Stimulated activated CD8-positive, alpha-beta memory T cell treated with anti-CD3 and anti-CD28 coated beads, Interleukin-7, amount 100 ng/mL, for 24 hours (primary cell): ENCODE results near the gene SLF2.
A peak's percentile ranks its signal among the peaks of the same experiment; 100 is the strongest.

ENCODE experiments used
- DNase-seq: peaks from one replicate; pipeline ENCODE4 v3.0.0-alpha.2; 2020; ENCODE audit warnings: low read depth

SLF2 gene

GRCh38 chr10:100912605-100913469, at the start of gene SLF2:
Gene SLF2 (plus strand): TSS chr10:100912963. CDS start chr10:100913111, 148 bp downstream.
- peak; percentile 76 for DNase-seq

- no peak for DNase-seq
Observed at GRCh38 chr10:100863433-100863832, 49.3 kb upstream of the SLF2 start.

- no peak for DNase-seq
Observed at GRCh38 chr10:100864036-100864885, 48.5 kb upstream of the SLF2 start.

GRCh38 chr10:100864978-100865377, 47.8 kb upstream of the SLF2 start:
- no peak for DNase-seq

- no peak for DNase-seq
Observed at GRCh38 chr10:100866010-100866409, 46.8 kb upstream of the SLF2 start.

GRCh38 chr10:100866575-100867098, 46.1 kb upstream of the SLF2 start:
- no peak for DNase-seq

GRCh38 chr10:100867261-100867963, 45.4 kb upstream of the SLF2 start:
- no peak for DNase-seq

GRCh38 chr10:100868382-100868781, 44.4 kb upstream of the SLF2 start:
- DNase-seq = no peak

- DNase-seq = no peak
Observed at GRCh38 chr10:100869399-100869798, 43.4 kb upstream of the SLF2 start.

GRCh38 chr10:100872034-100872791, 40.5 kb upstream of the SLF2 start:
- peak; percentile 31 for DNase-seq

- no peak for DNase-seq
Observed at GRCh38 chr10:100873146-100873826, 39.5 kb upstream of the SLF2 start.

- no peak for DNase-seq
Observed at GRCh38 chr10:100873827-100874326, 38.9 kb upstream of the SLF2 start.

- DNase-seq = no peak
Observed at GRCh38 chr10:100874702-100875483, 37.9 kb upstream of the SLF2 start.

GRCh38 chr10:100875484-100876166, 37.1 kb upstream of the SLF2 start:
- DNase-seq = no peak

GRCh38 chr10:100876585-100877460, 35.9 kb upstream of the SLF2 start:
- DNase-seq = no peak

GRCh38 chr10:100877461-100877850, 35.3 kb upstream of the SLF2 start:
- DNase-seq = no peak

- DNase-seq = no peak
Observed at GRCh38 chr10:100878291-100878910, 34.4 kb upstream of the SLF2 start.
